ENCODE results near the gene FARS2. TPM values are rescaled to one million over a fixed set of nuclear protein-coding genes. Genes with fewer than 3 reads are reported as not detected.

FARS2 gene
- total and polyA plus RNA-seq, 2 of the 13 experiments (the other 11 are each of a cell fraction or from before 2014, with no cell fraction given): 15.4 to 26.0 TPM

- TF ChIP-seq ZNF275 (CRISPR knock-in tag; IDR thresholded peaks at IDR 0.05; ENCODE audit: borderline replicate concordance): no peak
- TF ChIP-seq, protein P1, sequence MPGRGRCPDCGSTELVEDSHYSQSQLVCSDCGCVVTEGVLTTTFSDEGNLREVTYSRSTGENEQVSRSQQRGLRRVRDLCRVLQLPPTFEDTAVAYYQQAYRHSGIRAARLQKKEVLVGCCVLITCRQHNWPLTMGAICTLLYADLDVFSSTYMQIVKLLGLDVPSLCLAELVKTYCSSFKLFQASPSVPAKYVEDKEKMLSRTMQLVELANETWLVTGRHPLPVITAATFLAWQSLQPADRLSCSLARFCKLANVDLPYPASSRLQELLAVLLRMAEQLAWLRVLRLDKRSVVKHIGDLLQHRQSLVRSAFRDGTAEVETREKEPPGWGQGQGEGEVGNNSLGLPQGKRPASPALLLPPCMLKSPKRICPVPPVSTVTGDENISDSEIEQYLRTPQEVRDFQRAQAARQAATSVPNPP (CRISPR knock-in tag; IDR thresholded peaks at IDR 0.05): no peak
- TF ChIP-seq NAIF1 (CRISPR knock-in tag; IDR thresholded peaks at IDR 0.05; ENCODE audit: borderline replicate concordance): no peak
- peak; percentile 85; the same call in 1 of the 2 replicates for TF ChIP-seq SP140L (CRISPR knock-in tag; IDR thresholded peaks at IDR 0.05; ENCODE audit: borderline replicate concordance)
- peak; percentile 93 for TF ChIP-seq CEBPG (CRISPR knock-in tag; IDR thresholded peaks at IDR 0.05)
- 0 out of 2 replicates have a peak, but pooled peaks have one; percentile 59 for TF ChIP-seq ZNF564 (CRISPR knock-in tag; IDR thresholded peaks at IDR 0.05)
- TF ChIP-seq ZNF263 (CRISPR knock-in tag; IDR thresholded peaks at IDR 0.05): peak; percentile 60
- TF ChIP-seq, protein P2, sequence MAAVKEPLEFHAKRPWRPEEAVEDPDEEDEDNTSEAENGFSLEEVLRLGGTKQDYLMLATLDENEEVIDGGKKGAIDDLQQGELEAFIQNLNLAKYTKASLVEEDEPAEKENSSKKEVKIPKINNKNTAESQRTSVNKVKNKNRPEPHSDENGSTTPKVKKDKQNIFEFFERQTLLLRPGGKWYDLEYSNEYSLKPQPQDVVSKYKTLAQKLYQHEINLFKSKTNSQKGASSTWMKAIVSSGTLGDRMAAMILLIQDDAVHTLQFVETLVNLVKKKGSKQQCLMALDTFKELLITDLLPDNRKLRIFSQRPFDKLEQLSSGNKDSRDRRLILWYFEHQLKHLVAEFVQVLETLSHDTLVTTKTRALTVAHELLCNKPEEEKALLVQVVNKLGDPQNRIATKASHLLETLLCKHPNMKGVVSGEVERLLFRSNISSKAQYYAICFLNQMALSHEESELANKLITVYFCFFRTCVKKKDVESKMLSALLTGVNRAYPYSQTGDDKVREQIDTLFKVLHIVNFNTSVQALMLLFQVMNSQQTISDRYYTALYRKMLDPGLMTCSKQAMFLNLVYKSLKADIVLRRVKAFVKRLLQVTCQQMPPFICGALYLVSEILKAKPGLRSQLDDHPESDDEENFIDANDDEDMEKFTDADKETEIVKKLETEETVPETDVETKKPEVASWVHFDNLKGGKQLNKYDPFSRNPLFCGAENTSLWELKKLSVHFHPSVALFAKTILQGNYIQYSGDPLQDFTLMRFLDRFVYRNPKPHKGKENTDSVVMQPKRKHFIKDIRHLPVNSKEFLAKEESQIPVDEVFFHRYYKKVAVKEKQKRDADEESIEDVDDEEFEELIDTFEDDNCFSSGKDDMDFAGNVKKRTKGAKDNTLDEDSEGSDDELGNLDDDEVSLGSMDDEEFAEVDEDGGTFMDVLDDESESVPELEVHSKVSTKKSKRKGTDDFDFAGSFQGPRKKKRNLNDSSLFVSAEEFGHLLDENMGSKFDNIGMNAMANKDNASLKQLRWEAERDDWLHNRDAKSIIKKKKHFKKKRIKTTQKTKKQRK (IDR thresholded peaks at IDR 0.05; ENCODE audit: low read length): no peak
- TF ChIP-seq SCMH1 (CRISPR knock-in tag; IDR thresholded peaks at IDR 0.05; ENCODE audit: borderline replicate concordance): no peak
- TF ChIP-seq, protein P3, sequence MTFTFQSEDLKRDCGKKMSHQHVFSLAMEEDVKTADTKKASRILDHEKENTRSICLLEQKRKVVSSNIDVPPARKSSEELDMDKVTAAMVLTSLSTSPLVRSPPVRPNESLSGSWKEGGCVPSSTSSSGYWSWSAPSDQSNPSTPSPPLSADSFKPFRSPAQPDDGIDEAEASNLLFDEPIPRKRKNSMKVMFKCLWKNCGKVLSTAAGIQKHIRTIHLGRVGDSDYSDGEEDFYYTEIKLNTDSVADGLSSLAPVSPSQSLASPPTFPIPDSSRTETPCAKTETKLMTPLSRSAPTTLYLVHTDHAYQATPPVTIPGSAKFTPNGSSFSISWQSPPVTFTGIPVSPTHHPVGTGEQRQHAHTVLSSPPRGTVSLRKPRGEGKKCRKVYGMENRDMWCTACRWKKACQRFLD (CRISPR knock-in tag; IDR thresholded peaks at IDR 0.05; ENCODE audit: borderline replicate concordance): no peak
- no peak for TF ChIP-seq ZNF234 (CRISPR knock-in tag; conservative IDR thresholded peaks at IDR 0.05)
- peak; percentile 40; the same call in 1 of the 2 replicates for TF ChIP-seq ZNF12 (CRISPR knock-in tag; IDR thresholded peaks at IDR 0.05)
- TF ChIP-seq MEIS2 (CRISPR knock-in tag; IDR thresholded peaks at IDR 0.05): peak; percentile 58; the same call in 1 of the 2 replicates
- peak; percentile 74; the same call in 1 of the 2 replicates for TF ChIP-seq TBX3 (IDR thresholded peaks at IDR 0.05; ENCODE audit: borderline replicate concordance)
- TF ChIP-seq USF2 (IDR thresholded peaks at IDR 0.05; ENCODE audit: low read depth, low read length): no peak
- no peak for TF ChIP-seq USF2 (CRISPR knock-in tag; IDR thresholded peaks at IDR 0.05; ENCODE audit: borderline replicate concordance)
- TF ChIP-seq STAT5B (CRISPR knock-in tag; IDR thresholded peaks at IDR 0.05): no peak
- peak; percentile 55; the same call in 1 of the 2 replicates for TF ChIP-seq TOE1 (CRISPR knock-in tag; IDR thresholded peaks at IDR 0.05)
- no peak for TF ChIP-seq U2AF1 (optimal IDR thresholded peaks at IDR 0.05; ENCODE audit: low read depth, low read length)
- TF ChIP-seq ZBTB8A (CRISPR knock-in tag; IDR thresholded peaks at IDR 0.05; ENCODE audit: borderline replicate concordance, low read depth): no peak
- TF ChIP-seq BRCA1 (CRISPR knock-in tag; IDR thresholded peaks at IDR 0.05): no peak
- TF ChIP-seq ZNF274 (CRISPR knock-in tag; IDR thresholded peaks at IDR 0.05): no peak
- no peak; the same call in 1 of the 2 replicates for TF ChIP-seq ZNF766 (CRISPR knock-in tag; IDR thresholded peaks at IDR 0.05; ENCODE audit: borderline replicate concordance)
These were observed 452.2 kb downstream of the FARS2 start (continued) for GRCh38 chr6:5713519-5713918.

Measured in HepG2 (cell line).